ENCODE data around the gene EML6. TPM values are rescaled to one million over a fixed set of nuclear protein-coding genes. Genes with fewer than 3 reads are reported as not detected.

EML6 gene
- total RNA-seq, 1 donor from 2014 or later = 0.39 TPM

DNA sequence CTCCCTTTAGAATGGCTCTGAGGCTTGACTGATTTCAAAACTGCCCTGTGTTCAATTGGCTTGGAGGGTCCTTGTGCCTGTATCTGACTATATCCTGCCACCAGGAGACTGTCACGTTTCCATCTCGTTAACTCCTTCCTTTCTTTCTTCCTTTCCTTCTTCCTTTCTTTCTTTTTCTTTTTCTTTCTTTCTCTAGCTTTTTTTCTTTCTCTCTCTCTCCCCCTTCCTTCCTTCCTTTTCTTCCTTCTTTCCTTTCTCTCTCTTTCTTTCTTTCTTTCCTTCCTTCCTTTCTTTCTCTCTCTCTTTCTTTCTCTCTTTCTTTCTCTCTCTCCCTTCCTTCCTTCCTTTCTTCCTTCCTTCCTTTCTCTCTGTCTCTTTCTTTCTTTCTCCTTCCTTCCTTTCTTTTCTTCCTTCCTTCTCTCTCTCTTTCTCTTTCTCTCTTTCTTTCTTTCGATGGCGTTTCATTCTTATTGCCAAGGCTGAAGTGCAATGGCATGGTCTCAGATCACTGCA, 38.1 kb upstream of the EML6 start:
- no peak for DNase-seq (ENCODE audit: low spot score)
- TF ChIP-seq EZH2phosphoT487 (IDR thresholded peaks at IDR 0.05) (no peak), EZH2 (IDR thresholded peaks at IDR 0.05) (no peak)
- TF ChIP-seq, protein P1, sequence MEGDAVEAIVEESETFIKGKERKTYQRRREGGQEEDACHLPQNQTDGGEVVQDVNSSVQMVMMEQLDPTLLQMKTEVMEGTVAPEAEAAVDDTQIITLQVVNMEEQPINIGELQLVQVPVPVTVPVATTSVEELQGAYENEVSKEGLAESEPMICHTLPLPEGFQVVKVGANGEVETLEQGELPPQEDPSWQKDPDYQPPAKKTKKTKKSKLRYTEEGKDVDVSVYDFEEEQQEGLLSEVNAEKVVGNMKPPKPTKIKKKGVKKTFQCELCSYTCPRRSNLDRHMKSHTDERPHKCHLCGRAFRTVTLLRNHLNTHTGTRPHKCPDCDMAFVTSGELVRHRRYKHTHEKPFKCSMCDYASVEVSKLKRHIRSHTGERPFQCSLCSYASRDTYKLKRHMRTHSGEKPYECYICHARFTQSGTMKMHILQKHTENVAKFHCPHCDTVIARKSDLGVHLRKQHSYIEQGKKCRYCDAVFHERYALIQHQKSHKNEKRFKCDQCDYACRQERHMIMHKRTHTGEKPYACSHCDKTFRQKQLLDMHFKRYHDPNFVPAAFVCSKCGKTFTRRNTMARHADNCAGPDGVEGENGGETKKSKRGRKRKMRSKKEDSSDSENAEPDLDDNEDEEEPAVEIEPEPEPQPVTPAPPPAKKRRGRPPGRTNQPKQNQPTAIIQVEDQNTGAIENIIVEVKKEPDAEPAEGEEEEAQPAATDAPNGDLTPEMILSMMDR (IDR thresholded peaks at IDR 0.05) = no peak
- H3K27me3 ChIP-seq = no peaks in the 10 kb centered on the region
- no peaks in the 10 kb centered on the region for H3K36me3 ChIP-seq
- Mint-ChIP-seq H3K4me1 (no peaks in the 10 kb centered on the region), H3K9me3 (no peaks in the 10 kb centered on the region), H3K27ac (no peak overlapping the region), H3K36me3 (no peaks in the 10 kb centered on the region), H3K27me3 (ENCODE audit: insufficient read depth, low read depth) (peaks cover 2% of the 10 kb centered on the region), H3K4me3 (no peak overlapping the region)
- no peaks in the 10 kb centered on the region for H4K20me1 ChIP-seq (ENCODE audit: low read depth)
- H3K9ac ChIP-seq = no peak overlapping the region
- no peak overlapping the region for H2AFZ ChIP-seq (replicated peaks)
- no peak overlapping the region for H3K4me3 ChIP-seq
- H3K27ac ChIP-seq = no peak overlapping the region
- H3K4me1 ChIP-seq = no peaks in the 10 kb centered on the region
- no peaks in the 10 kb centered on the region for H3F3A ChIP-seq (ENCODE audit: low read depth)
- no peaks in the 10 kb centered on the region for H3K9me3 ChIP-seq (ENCODE audit: low read depth)
- H3K79me2 ChIP-seq (ENCODE audit: low read depth) = no peaks in the 10 kb centered on the region
- H3K4me2 ChIP-seq = no peak overlapping the region

DNA sequence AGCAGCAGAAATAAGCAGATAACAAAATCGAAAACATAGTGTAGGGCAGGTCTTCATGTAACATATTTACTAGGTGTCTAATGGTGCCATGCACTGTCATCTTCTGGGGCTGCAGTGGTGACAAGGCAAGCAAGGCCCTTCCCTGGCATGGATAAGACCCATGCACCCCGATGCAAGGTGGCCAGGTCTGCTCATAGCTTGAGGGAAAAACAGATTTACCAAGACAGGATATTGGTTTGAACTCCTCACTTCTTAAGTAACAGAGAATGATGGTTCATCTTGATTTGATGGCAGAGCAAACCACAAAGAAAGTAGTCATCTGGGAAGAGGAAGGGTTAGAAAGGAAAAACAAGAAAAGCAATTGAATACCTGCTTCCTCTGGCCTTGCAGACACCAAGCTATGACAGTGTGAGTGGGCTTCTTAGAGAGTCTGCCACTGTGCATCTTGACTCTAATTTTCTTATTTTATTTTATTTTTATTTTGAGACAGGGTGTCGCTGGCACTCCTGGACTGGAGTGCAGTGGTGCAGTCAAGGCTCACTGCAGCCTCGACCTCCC, 35.8 kb upstream of the EML6 start:
- H3K36me3 ChIP-seq = no peaks in the 10 kb centered on the region
- H3K9ac ChIP-seq = no peak overlapping the region

DNA sequence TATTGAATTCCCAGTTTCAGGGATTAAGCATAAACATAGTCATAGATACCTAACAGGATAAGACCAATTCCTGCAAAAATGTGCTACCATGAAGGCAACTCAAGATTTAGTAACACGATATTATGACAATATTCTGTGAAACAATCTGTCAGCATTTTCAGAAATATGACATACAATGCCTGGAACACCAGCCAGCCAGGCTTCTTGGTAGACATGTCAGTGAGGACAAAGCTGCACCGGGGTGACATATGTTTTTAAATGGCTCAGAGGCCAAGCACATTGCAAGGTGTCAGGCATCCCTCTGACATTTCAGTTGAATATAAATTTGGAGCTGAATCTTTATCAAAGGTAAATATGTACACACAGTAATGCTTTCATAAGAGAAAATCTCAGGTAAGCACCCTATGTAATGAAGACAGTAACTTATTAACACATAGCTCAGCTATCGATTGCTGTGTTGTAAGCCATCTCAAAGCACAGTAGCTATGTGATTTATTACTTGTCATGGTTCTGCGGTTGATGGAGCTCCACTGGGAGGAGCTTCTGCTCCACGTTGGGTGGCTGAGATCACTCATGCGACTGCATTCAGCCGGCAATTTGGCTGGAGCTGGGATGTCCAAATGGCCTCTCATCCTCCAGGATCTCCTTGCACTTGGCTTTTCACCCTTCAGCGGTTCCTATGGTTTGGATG, 31.9 kb upstream of the EML6 start:
- H3K27me3 Mint-ChIP-seq (ENCODE audit: insufficient read depth, low read depth) = peaks cover 4% of the 10 kb centered on the region
- no peak overlapping the region for H3K27ac ChIP-seq
- H3K36me3 ChIP-seq = no peaks in the 10 kb centered on the region
- H4K20me1 ChIP-seq (ENCODE audit: low read depth) = no peaks in the 10 kb centered on the region
- no peaks in the 10 kb centered on the region for H3F3A ChIP-seq (ENCODE audit: low read depth)
- no peaks in the 10 kb centered on the region for H3K4me1 ChIP-seq
- no peaks in the 10 kb centered on the region for H3K27me3 ChIP-seq
- H3K9me3 ChIP-seq (ENCODE audit: low read depth) = no peaks in the 10 kb centered on the region
- no peak overlapping the region for H3K27ac Mint-ChIP-seq
- H3K9me3 Mint-ChIP-seq = no peaks in the 10 kb centered on the region
- H3K79me2 ChIP-seq (ENCODE audit: low read depth) = no peaks in the 10 kb centered on the region
- H3K4me2 ChIP-seq = no peak overlapping the region
- H3K4me3 ChIP-seq = no peak overlapping the region
- no peaks in the 10 kb centered on the region for H3K4me1 Mint-ChIP-seq
- H3K9ac ChIP-seq = no peak overlapping the region
- DNase-seq (ENCODE audit: low spot score) = no peak
- H3K36me3 Mint-ChIP-seq = no peaks in the 10 kb centered on the region
- no peak overlapping the region for H2AFZ ChIP-seq (replicated peaks)
- TF ChIP-seq, protein P1 (IDR thresholded peaks at IDR 0.05) = no peak
- TF ChIP-seq EZH2 (IDR thresholded peaks at IDR 0.05) = no peak
- TF ChIP-seq EZH2phosphoT487 (IDR thresholded peaks at IDR 0.05) = no peak
- H3K4me3 Mint-ChIP-seq = no peak overlapping the region

More for the DNA sequence above, 35.8 kb upstream of the EML6 start:
- H3K9me3 ChIP-seq (ENCODE audit: low read depth) = no peaks in the 10 kb centered on the region
- Mint-ChIP-seq H3K4me3 (no peak overlapping the region), H3K4me1 (no peaks in the 10 kb centered on the region), H3K27me3 (ENCODE audit: insufficient read depth, low read depth) (peaks cover 2% of the 10 kb centered on the region), H3K36me3 (no peaks in the 10 kb centered on the region), H3K9me3 (no peaks in the 10 kb centered on the region), H3K27ac (no peak overlapping the region)
- no peak overlapping the region for H3K27ac ChIP-seq
- H3K4me1 ChIP-seq = no peaks in the 10 kb centered on the region
- H4K20me1 ChIP-seq (ENCODE audit: low read depth) = no peaks in the 10 kb centered on the region
- no peak for DNase-seq (ENCODE audit: low spot score)
- no peak overlapping the region for H3K4me2 ChIP-seq
- no peak overlapping the region for H2AFZ ChIP-seq (replicated peaks)
- no peaks in the 10 kb centered on the region for H3F3A ChIP-seq (ENCODE audit: low read depth)
- H3K79me2 ChIP-seq (ENCODE audit: low read depth) = no peaks in the 10 kb centered on the region
- TF ChIP-seq EZH2 (IDR thresholded peaks at IDR 0.05) (no peak), EZH2phosphoT487 (IDR thresholded peaks at IDR 0.05) (no peak)
- TF ChIP-seq, protein P1 (IDR thresholded peaks at IDR 0.05) = no peak
- H3K4me3 ChIP-seq = no peak overlapping the region
- no peaks in the 10 kb centered on the region for H3K27me3 ChIP-seq
